UCSD-AML1 (cell line): ENCODE measurements around the gene PUDP.
"Not testable (repeated sequence)": the region's sequence is repeated elsewhere in the genome, so short reads cannot be mapped to it uniquely, and the experiment has no call there.

Experiments
- DNase-seq: peaks from one replicate; lab custom pipeline; 2025; ENCODE audit not compliant: unreplicated experiment; lab: John Stamatoyannopoulos, UW

PUDP gene

DNA sequence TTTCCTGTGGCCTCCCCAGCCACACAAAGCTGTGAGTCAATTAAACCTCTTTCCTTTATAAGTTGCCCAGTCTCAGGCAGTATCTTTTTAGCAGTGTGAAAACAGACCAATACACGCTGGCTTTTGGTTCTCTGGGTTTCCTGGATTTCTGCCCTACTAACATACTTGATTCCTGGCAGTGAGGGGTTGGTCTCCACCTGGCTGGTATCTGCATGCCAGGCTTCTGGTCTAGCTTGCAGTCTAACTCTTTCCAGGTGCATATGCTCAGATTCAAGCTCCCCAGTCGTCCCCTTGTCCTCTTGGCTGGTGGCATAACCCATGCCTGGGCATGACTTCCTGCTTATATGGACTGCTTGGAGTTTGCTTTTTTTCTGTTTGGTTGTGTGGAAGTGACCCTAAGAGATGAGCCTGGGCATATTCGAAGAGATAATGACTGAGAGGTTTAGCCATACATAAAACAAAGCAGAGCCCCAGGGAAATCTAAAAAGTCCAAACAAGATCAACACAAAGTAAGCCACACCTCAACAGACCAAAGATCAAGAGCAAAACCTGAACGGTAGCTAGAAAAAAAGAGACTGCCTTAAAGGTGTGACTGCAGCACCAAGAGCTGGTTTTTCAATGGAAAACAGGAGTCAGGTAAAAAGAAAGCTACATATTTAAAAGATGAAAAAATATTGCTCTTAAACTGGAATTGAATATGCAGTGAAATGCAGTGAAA is 102.6 kb downstream of the PUDP start:
- no peak for DNase-seq

- not testable (repeated sequence) for DNase-seq
Measured at GRCh38 chrX:7043796-7044433, 104.0 kb downstream of the PUDP start.

DNA sequence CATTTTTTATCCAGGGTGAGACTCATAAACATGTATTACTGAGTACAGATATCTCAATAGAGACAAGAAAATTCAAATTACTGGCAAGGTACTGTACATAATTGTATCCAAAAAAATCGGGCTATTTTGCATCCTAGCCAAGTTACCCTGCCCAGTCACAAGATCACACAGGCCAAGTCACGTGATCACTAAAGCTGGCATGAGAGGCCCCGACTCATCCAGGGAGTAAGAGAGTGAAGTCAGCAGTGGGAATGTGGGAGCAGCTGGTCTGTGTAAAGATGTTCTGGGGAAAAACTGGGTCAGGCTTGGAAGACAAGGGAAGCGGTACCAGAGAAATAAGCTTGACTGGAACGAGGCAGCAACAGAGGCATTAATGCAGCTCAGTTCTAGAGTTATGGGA is 119.7 kb downstream of the PUDP start:
- DNase-seq: no peak

DNA sequence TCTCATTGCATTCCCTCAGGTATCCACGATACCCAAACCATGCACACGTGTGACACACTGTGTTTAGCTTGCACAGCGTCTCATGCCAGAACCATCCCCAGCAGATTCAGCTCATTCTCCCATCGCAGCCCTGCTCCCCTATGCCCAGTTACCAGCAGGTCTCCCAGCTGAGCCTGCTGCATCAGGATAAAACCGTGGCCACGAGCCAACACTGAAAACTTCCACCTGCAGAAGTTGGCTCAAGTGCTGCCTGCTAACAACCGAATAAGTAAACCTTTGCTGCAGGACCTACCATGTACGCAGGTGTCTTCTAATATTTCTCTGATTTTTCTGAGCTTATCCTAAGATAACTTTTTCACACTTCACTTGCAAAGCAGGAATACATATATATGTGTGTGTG is 120.9 kb downstream of the PUDP start:
- no peak for DNase-seq

- DNase-seq: not testable (repeated sequence)
Measured at GRCh38 chrX:7026365-7026764, 121.6 kb downstream of the PUDP start.

GRCh38 chrX:7025471-7025870 is 122.5 kb downstream of the PUDP start:
- DNase-seq: no peak

DNA sequence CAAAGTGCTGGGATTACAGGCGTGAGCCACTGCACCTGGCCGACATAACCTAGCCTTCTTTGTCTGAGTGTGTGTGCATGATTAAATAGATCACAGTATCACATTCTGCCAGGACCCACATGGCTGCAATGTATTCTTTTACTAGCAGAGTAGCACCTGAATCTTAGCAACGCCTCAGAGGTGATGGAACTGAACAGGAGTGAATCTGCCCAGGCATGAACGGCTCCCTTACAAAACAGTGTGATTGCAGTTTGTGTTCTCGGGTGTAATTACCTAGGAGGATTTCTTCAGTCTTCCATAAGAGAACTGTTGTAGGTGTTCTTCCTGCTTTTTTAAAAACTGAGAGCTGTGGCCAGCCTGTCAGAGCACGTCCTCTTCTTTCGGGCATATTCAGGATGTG is 123.1 kb downstream of the PUDP start:
- DNase-seq: no peak

DNA sequence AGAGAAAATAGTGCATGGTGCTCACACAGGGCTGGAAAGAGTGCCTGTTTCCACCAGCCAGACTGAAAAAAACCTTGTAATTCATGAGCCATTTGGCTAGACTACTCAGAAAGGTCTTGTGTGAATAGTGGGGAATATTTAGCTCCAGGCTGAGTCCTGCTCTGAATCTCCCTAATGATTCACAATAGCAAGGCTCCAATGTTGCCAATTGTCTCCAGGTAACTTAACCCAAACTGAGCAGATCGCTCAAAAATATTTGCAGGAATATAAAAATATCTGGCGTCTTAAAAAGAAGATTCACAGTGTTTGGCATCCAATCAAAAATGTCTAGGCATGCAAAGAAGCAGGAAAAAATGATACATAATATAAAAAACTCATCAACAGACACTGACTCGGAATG is 125.0 kb downstream of the PUDP start:
- not testable (repeated sequence) for DNase-seq

GRCh38 chrX:7021991-7022390 is 126.0 kb downstream of the PUDP start:
- DNase-seq: no peak

GRCh38 chrX:7019555-7019954 is 128.4 kb downstream of the PUDP start:
- DNase-seq: no peak

DNA sequence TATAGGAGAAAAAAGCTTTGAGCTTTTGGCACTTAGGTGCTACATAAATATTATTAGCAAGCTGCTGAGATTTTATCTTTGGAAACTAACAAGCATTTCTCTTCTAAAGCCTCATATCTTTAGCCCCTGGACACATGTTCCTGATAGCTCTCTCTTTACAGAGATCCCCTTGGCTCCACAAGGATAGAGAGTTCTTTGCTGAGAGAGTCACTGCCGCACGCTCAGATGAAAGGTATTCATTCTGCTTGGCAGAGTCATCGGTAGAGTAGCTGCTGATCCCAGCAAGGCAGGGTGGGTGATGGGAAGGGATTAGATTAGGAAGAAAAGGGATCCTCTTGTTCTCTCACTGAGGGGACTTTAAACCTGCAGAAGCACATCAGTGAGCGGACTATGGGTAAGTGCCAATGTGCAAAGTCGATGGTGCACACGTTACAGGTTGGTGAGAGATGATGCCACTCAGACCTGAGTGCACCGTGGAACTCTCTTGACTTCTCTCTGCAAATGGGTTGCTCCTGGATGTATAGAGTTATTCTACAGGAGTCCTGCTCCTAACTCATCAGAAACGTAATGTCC is 135.6 kb downstream of the PUDP start:
- not testable (repeated sequence) for DNase-seq

GRCh38 chrX:7010897-7011296 is 137.1 kb downstream of the PUDP start:
- not testable (repeated sequence) for DNase-seq

- DNase-seq: not testable (repeated sequence)
Measured at GRCh38 chrX:7007328-7007727, 140.6 kb downstream of the PUDP start.
